Stimulated activated naive CD8-positive, alpha-beta T cell treated with anti-CD3 and anti-CD28 coated beads, Interleukin-15, Interleukin-2, amounts not matched to agents 100 U/mL and 50 U/mL, for 24 hours (primary cell): ENCODE data around the gene CUL4A.

Experiments used
- ATAC-seq: fragments of 150-1000 bp; cut with Tn5 transposase; one replicate; pipeline ENCODE4 v1.10.0; 2021
- DNase-seq: peaks from one replicate; pipeline ENCODE4 v3.0.0; 2021

CUL4A gene

DNA sequence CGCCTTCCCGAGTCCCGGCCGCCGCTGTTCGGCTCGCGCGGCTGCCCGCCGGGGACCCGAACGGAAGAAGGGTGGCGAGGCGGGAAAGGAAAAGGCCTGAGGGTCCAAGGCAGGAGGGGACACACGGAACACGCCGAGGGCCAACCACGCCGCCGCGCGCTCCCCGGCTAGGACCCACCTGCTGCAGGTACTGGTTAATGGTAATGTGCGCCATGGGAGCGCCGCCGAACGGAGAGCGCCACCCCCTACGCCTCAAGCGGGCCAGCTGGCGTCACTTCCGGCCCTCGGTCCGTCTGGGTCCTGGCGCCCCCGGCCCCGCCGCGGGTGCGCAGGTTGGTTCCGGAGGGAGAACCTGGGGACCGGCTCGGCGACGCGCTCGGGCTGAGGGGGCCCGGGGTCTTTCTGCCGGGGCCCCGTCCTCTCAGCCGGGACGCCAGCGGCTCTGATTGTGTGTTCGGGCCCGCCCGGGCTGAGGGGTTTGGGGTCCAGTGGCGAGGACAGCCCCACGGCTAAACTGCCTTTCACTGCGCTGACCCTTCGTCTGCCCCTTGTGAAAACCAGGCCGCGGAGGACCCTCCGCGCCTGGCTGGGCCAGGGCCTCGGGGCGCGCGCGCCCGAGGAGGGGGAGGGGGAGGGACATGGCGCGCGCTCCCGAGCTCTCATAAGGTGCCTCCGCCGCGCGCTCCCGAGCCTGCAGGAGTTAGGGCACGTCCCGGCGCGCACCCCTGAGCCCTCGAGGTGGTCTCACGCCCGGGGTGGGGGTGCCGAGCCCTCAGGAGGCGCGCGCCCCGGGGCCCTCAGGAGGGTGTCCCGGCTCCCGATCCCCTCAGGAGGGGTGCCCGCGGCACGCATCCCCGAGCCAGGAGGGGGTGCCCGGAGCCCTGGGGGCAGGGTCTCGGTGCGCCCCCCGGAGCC is 735 bp upstream of the CUL4A start, which contains the start of gene PCID2:
PCID2 (minus strand) TSS at position 249 of the 915 bp plus-strand sequence; CDS start at position 214, 35 bp downstream.
- ATAC-seq (peak; percentile 79), DNase-seq (peak; percentile 91)

DNA sequence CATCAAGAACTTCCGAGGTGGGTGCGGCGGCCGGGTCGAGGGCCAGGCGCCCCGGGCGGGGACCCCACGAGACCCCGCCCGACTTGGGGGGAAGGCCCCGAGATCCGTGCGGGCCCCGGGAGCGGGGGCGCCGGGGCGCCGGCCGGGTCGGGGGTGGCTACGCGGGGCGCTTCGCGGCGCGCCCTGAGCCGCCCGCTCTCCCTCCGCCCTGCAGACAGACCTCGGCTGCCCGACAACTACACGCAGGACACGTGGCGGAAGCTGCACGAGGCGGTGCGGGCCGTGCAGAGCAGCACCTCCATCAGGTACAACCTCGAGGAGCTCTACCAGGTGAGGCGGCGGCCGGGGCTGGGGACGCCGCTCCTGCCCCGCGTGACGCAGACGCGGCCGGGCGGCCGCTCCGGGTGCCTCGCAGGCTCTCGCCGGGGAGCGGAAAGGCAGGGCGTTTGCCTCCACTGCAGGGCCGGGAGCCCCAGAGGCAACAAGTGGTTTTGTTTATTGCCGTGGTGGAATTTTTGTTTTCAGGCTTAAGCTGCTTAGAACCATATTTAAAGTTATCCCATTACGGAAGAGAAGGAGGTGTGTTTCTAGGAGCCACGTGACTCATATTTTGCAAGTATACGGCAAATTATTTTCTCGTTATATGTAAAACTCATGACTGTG is 477 bp downstream of the CUL4A start:
- ATAC-seq (peak; percentile 48), DNase-seq (peak; percentile 80)

DNA sequence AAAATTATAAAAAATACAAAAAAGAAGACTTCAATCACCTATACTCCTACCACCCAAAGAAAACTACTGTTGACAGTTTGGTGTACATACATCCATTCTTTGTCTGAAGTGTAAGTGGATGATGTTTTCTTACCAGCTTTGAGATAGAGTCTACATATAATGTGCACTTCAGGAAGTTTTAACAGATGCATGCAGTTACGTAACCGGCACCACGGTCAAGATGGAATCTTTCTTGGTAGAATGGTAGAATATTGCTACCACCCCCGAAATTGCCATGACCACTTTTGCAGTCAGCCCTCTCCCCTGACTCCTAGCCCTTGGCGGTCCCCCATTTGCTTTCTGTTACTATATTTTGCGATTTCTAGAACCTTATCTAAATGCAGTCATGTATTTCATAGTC is 1.4 kb downstream of the CUL4A start:
- no peak for ATAC-seq
- no peak for DNase-seq

DNA sequence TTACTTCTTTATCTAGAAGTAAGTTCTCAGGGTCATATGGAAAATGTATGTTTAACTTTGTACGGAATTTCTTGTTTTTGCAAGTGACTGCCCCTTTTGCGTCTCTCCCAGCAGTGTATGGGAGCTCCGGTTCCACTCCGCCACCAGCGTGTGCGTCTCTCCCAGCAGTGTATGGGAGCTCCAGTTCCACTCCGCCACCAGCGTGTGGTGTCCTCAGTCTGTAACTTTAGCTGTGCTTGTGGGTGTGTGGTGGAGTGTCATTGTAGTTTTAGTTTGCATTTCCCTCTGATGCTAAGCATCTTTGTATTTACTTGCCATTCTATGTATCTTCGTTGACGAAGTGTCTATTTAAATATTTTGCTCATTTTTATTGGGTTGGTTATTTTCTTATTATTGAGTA is 2.4 kb downstream of the CUL4A start:
- ATAC-seq (no peak), DNase-seq (peak; percentile 37)

DNA sequence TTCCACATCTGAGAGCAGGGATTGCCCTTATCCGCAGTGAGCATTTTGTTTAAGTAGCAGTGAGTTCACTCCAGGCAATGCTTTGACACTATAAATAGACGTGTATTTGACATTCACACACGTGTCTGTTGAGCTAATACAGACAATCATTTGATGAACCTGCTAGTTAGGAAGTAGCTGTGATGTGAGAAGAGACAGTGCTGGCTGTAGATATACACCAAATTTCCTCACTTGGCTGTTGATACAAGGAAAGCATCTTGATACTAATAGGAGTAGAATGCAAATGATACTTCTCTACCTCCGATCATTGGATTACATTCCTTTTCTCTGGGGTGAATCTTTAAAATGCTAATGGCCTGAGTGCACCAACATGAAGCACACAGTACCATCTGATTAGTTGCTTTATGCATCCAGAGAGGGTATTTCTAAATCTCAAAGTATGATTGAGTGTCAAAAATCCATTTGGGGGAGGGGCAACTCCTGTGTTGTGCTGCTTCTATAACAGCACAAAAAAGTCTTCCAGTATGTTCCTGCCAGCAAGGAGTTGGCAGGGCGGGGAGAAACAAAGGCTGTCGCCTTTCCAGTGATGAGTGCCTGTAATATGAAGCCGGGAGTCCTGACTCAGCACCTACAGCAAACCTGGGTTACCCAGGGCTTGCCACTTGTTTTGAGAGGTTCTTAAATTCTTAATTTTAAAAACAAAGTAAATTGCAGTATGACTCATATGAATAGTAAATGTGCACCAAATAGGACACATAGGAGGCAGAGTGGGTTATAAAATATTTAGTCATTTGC is 7.0 kb downstream of the CUL4A start:
- DNase-seq (no peak), ATAC-seq (no peak)

DNA sequence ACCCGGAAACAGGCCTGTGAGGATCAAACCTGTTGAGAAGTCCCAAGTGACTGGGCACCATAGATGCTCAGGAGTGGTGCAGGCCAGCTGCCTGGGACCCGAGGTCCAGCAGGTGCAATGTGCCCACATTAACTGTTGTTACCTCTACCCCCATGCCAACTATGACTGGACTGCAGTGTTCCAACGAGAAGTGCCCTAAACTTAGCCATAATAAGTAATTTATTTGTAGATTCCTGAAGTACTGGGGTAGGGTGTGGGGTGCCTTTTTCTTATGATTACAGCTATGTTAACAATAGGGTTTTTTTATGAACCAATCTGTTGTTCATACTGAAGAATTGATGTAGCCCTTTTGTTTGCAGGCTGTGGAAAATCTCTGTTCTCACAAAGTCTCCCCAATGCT is 9.2 kb downstream of the CUL4A start:
- DNase-seq (no peak), ATAC-seq (no peak)

DNA sequence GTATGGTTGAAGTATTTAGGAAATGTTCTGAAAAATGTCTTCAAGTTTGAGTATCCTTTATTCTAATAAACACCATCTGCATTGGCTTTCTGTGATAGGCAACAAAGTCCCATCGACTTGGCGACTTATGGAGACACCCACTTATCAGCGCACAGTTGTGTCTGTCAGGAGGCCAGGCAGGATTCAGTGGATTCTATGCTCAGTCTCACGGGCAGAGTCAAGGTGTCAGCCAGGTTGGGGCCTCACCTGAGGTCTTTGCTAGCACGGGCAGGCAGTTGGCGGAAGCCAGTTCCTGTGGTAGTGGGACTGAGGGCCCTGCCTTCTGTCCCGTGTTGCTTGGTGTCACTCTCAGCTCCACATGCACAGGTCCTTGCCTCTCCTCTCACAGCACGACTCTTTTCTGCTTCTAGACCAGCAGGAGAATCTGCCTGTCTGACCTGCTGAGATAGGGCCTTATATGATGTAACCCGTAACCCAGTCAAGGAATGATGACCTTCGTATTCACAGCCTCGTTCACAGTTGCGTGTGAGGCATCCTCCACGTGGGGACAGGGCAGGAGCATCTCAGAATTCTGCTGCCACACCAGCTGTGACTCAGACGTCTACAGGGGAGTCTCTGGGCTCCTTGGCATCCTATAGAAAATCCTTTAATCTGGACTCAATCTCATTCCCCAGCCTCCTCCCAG is 10.0 kb downstream of the CUL4A start:
- DNase-seq = no peak
- no peak for ATAC-seq

DNA sequence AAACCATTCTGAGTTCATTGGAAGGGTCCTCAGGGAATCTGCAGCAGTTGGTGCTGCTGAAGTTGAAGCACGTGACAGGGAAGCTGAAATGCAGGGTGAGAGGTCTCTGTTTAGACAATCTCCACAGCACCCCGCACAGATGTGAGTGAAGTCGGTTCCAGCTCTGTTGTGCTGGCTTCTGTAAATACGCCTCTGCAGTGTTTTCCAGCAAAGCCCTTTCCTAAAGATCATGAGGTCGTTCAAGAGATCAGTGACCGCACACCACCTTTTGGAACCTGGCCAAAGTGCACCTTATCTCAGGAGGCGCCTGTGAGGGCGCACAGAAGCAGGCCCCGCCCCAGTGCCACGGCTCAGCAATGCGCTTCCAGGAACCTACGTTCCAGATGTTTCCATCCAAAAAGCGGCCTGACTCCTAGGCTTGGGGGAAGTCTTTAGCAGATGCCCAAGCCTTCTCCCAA is 10.8 kb downstream of the CUL4A start:
- ATAC-seq = no peak
- no peak for DNase-seq

DNA sequence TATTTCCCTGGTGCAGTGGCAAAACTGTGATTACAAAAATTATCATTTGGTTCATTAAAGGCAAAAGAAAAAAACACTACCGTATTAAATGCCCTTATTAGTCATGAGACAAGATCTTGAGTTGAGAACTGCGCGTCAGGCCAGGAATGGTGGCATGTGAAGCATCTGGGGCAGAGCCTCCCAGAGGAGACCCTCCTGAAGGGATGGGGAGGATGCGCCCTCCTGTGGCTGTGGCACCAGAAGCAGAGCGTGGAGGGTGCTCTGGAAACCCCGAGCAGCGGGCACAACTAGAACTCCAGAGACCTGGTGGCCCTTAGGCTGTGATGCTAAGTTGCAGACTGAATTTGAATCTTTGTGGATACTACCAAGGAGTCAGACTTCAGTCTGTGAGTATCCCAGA is 11.5 kb downstream of the CUL4A start:
- ATAC-seq (no peak), DNase-seq (no peak)

DNA sequence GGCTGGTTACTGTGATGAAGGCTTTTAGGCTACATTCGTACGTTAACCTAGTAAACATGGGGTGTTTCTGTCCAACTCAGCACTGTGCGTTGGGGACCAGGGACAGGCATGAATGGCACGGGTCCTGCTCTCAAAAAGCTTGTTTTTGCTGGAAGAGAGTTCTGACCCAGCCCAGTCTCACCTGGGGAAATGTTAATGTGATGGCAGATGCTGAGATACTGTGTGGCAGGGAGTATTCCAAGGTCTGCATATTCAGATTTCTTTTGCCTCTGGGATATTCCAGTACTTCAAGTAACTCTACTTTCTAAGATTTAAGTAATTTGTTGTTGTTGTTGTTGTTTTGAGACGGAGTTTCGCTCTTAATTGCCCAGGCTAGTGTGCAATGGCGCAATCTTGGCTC is 13.7 kb downstream of the CUL4A start:
- no peak for DNase-seq
- no peak for ATAC-seq

DNA sequence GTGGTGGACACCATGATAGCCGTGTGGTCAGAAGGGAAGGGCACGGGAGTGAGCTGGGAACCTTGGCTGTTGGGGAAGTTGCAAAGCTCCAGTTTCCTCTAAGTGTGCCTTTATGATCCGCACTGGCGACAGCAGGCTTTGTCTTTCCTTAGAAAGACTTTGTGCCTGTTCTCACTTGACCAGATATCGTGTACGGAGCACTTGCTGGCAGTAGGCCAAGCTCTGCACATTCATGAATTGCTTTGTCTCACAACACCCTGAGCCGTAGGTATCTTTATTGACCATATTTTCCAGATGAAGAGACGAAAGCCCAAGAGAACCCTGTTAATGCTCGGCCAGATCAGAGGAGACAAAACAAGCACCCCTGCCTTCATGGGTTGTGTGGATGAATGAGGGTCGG is 15.1 kb downstream of the CUL4A start:
- DNase-seq (no peak), ATAC-seq (no peak)

DNA sequence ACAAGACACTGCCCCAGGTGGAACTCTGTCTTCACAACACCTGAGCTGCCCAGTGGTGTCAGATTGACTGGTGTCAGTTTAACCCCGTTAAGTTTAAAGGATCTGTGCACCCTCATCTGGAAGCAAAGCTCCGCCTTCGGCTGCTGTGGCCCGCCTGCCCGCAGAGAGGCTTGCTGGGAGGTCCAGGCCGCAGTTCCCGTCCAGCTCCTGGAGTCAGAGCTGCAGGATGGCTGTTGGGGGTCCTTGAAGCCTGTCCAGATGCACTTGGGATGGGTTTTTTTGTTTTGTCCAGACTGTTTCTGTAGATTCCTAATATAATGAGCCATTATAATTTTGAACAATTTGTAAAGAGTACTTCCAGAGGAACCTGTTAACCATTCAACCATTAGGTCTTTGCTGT is 16.1 kb downstream of the CUL4A start:
- DNase-seq = no peak

DNA sequence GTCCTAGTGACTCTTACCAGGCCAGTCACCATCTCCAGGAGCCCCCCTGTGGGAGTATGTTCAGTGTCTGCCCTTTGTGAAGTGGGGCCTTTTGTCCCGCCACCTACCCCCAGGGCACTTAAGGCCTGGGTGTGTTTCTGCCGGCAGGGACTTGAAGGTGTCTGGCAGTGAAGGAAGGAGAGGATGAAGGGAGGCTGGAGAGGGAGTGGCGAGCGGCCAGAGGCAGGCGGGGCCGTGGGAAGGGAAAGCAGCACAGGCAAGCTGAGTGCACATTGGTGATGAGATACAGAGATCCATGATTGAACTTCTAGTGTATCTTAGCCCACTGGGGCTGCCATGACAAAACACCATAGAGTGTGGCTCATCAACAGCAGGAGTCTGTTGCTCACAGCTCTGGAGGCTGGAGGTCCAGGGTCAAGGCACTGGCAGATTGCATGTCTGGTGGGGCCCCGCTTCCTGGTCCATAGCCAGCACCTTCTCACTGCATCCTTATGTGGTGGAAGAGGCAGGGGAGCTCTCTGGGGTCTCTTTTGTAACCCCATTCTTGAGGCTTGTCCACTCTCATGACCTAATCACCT is 17.5 kb downstream of the CUL4A start:
- ATAC-seq (no peak), DNase-seq (no peak)

More for the DNA sequence above, 16.1 kb downstream of the CUL4A start:
- no peak for ATAC-seq

DNA sequence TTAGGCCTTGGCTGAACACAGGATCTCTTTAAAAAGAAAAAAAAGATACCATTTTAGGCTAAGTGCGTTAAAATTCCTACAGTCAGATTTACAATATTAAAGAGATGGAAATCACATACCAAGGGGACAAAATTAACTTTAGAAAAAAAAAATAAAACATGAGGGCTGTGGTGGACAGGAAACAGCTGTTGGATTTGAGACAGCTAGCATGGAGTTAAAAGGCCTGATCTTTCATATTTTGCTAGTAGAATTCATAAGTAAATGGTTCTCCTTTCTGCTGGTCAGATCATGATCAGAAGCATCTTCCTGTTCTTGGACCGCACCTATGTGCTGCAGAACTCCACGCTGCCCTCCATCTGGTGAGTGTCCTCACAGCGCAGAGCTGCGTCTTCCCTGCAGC is 19.7 kb downstream of the CUL4A start:
- DNase-seq (no peak), ATAC-seq (no peak)

DNA sequence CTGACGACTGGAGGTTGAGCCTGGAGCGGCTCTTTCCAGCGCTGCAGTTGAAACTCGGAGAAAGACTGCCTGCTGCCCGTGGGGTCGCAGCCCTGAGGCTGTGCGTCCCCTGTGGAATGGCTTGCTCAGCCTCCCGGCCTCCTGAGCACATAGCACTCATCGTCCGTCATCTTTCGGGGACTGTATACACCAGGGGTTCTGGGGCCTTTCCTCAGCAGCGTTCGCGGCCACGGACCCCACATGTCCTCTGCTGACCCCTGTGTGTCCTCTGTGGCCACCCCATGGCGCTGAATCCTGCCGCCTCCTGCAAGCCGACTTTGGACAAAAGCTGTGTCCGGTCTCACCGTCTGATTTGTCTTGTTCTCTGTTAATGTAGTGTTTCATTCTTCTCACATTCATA is 20.4 kb downstream of the CUL4A start:
- ATAC-seq (no peak), DNase-seq (no peak)

DNA sequence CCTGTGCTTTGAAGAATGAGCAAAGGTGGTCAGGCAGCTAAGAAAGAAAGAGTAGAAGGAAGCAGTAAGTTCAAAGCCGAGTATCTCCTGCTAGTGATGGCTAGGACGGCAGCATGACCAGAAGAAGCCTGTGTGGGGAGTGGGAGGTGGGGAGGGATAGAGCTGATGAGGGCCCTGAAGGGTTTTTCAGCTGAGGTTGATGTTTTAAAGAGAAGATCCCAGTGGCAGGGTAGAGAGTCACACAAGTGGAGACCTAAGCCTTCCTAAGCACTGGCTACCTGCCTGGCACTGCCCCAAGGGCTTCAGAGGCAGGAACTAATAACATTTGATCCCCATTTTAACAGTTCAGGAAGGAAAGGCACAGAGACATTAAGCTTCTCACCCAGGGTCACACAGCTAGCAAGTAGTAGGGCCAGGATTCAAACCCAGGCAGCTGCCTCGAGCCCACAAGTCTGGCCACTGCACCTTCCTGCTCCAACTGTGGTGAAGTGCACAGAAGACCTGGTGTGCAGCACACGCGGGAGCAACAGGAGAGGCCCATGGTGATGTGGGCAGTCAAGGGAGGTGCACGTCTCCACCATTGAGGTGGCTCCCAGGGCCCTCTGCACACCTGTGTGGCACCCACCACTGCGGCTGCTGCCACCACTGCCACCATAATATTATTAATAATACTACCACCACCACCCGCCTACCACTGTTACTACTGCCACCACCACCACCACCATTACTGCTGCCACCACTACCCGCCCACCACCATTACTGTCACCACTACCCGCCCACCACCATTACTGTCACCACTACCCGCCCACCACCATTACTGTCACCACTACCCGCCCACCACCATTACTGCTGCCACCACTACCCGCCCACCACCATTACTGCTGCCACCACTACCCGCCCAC is 22.1 kb downstream of the CUL4A start:
- ATAC-seq (no peak), DNase-seq (no peak)

DNA sequence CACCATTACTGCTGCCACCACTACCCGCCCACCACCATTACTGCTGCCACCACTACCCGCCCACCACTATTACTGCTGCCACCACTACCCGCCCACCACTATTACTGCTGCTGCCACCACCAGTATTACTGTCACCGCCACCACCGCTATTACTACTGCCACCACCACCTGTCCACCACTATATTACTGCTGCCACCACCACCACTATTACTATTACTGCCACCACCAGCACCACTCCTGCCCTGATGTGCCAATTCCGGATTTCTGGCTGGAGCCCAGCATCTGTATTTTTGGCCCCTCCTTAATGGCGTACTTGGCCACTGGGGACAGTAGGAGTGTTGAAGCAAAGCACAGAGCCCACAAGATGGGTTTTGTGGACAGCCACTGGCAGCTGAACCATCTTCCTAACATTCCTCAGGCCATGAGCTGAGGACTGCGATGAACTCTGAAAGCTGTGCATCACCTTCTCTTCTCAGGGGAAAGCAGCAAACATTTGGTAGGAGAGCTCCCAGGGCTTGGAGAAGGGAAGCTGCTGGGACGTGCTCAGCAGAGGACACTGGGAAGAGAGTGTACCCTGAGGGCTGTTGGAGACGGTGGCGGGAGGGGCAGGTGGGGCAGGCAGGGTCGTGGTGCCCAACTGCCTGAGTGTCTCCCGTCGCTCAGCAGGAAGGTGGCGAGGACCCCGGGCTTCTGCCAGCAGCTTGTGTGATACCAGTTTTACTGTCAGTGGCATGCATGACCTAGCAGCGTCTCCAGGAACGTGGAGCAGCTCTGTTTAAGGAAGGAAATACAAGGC is 23.0 kb downstream of the CUL4A start:
- DNase-seq = no peak
- no peak for ATAC-seq

DNA sequence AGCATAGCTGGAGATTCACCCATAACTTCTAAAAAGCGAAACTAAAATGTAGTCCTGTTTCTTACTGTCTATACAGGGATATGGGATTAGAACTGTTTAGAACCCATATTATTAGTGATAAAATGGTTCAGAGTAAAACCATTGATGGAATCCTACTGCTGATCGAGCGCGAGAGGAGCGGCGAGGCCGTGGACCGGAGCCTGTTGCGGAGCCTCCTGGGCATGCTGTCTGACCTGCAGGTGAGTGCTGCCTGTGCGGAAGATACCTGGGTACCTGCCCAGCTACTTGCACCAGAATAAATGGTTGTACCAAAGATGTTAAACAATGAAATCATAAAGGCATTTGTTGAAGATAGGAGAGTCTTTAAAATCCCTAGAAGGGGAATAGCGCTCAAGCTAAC is 23.7 kb downstream of the CUL4A start:
- DNase-seq = no peak
- ATAC-seq = no peak

DNA sequence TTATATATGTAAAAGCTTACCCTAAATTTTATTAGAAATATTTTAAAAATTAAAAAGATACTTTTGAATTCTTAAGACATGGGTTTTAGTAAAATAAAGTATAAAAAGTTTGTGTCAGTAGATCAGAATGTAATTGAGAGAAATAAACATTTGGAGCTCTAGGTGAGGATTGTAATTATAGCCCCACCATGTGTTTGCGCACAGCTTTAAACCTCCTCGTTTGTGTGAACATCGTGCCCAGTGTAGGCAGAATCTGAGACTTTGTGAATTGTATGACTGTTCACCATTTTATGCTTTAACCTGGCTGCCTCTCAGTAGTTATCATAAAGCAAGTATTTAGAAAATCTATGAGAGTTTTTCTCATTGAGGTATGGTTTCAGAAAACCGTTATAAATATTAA is 29.1 kb downstream of the CUL4A start:
- ATAC-seq (no peak), DNase-seq (no peak)

DNA sequence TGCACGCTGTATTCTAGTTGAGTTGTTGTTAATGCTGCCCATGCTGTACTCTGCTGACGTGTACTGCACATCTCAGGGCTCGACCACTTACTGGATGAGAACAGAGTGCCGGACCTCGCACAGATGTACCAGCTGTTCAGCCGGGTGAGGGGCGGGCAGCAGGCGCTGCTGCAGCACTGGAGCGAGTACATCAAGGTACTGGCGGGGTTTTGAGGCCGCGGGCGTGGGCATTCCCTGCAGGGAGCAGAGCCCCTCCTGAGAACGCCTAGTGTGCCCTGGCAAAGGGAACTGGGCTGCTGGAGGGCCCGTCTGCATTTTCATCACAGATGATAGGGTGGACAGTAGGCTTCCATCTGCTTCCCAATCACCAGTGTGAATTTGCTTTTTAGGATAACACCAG is 29.9 kb downstream of the CUL4A start:
- ATAC-seq = no peak
- DNase-seq = no peak
